Raji (cell line): ENCODE data around the gene TTC27.

Source experiments
- POLR2A ChIP-seq: IDR thresholded peaks from 2 replicates; pipeline ENCODE4 v1.6.1; 2011; ENCODE audit warnings: low read depth, low read length, control low read depth; ENCODE audit not compliant: insufficient read depth

TTC27 gene

DNA sequence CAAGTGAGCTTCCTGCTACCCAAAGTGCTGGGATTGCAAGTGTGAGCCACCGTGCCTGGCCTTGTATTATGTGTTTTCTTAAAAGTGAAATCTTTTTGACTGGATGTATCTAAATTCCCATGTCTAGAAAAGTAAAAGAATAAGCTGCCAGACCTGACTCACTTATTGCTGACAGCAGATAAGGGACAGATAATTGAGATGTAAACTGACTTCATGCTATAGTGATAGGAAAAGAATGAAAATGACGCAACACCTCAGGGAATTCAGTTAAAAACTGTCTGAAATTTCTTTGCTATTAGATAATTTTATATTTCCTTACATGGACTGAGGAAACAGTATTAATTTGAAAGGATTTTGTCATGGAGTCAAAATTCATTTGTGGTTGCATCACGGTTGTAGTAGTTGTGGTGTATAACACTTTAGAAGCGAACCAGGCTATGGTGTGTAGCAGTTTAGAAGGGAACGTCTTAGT is 19.4 kb downstream of the TTC27 start:
- TF ChIP-seq POLR2A, result no peak

DNA sequence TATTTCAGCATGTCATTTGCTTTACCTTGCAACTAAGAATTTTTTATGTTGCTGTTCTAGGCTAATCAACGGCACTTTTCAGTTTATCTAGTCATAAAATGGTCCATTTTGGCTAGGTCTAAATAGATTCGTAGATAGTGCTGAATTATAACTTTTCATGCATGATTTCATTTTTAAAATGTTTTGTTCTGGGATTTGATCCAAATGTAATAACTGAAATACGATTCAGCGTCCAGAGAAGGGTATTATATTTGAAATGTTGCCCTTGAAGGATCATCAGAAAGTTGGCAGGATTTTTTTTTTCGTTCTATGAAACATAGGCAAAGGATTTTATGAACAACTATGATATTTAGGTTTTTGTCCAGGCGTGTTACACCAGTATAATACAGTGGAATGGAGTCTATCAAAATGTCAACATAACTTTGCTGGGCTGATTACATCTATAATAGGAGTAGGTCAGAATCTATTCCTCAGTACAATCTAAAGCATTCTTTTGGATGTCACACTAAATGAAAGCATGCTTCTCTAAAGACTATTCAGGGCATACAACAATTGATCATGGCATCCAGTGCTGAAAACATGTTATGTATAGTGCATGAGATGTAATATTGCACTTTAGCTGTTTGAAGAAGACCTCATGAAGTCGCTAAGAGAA is 24.8 kb downstream of the TTC27 start:
- no peak for TF ChIP-seq POLR2A

DNA sequence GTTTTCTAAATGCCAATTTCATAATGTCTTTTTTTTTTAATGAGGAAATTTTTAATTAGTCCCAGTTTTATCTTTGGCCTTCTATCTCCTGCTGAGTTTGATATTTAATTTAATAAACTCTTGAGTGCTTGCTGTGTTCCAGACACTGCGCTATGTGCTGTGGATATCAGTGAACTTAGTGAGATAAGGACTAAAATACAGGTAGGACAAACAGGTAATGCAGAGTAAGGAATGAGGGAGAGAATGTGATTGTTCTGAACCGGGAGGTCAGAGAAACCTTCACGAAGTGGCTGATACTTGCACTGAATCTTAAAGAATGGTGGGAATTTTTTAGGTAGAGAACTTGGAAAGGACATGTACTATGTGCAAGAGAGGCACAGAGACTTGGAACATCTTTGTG is 28.2 kb downstream of the TTC27 start:
- TF ChIP-seq POLR2A, result no peak

DNA sequence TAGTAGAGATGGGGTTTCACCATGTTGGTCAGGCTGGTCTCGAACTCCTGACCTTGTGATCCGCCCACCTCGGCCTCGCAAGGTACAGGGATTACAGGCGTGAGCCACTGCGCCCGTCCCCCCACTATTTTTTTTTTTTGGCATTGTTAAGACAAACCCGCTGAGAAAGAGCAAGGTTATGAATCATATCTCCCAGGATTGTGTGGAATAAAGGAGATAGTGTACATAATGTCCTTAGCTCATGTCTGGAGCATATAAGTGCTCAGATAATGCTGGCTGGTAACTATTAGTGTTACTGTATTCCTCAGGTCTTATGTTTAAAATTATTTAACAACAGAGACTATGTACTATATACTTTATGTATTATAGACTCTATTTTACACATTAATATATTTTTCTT is 36.0 kb downstream of the TTC27 start:
- no peak for TF ChIP-seq POLR2A

DNA sequence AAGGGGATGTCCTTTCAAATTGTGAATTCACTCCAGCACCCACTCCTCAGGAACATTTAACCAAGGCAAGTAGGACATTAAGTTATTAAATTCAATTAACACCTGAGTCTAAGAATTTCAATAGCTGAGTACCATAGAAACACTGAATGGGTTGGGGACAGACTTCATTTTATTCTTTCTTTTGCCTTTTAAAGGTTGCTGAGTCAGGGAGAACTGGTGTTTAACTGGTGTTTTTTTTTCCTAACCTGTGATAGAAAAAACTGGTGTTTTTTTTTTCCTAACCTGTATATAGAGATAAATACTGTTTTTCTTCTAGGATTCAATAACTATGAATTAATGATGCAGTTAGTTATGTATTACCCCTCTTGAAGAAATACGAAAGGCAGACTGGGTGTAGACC is 38.9 kb downstream of the TTC27 start:
- TF ChIP-seq POLR2A, result no peak

DNA sequence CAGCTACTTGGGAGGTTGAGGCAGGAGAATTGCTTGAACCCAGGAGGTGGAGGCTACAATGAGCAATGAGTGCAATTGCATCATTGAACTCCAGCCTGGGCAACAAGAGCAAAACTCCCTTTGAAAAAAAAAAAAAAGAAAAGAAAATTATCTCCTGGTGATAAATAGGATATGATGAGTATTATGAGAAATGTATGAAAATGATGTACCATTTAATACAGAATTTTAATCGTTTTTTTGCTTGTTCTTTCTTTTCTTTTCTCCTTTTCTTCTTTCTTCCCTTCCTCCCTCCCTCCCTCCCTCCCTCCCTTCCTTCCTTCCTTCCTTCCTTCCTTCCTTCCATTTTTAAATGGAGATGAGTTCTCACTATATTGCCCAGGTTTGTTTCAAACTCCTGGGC is 40.4 kb downstream of the TTC27 start:
- TF ChIP-seq POLR2A, result no peak

DNA sequence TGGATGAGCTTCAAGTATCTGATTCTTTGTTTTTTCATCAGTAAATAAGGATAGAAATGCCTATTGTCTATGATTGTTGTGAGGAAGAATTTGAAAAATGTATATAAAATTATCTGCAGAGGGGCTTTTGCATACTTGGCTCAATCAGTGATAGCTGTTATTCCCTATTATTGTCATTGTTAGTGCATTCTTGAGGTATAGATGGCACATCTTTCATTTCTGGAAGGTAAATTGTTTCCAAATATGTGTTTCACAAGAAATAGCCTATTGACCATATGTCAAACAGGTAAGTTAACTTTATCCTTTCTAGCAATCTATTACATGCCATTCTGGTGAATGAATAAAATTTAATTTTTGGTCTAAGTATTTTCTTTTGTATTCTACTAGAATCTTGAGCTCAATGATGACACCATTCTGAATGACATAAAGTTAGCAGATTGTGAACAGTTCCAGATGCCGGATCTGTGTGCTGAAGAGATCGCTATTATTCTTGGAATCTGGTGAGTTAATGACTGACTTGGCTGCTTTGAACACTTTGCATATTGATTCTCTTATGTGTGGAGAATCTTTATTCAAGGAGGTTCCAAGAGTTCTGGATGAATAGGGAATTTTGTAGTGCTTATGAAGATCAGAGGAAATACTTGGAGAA is 44.2 kb downstream of the TTC27 start:
- TF ChIP-seq POLR2A, result no peak

DNA sequence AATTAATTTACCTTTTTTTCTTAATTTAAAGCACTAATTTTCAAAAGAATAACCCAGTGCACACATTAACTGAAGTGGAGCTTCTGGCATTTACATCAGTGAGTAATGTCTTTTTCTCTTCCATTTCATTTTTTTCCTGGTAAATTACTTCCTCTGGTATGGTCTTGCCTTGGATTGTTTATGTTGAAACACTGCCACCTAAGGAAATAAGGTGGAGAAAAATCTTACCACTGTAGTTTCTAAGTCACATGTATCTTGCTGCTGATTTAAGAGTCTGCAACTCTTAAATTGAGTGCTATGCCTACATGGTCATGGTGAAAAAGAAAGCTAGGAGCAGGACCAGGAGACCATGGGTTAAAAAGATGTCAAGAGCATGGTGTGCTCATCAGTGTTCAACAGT is 51.0 kb downstream of the TTC27 start:
- TF ChIP-seq POLR2A, result no peak

DNA sequence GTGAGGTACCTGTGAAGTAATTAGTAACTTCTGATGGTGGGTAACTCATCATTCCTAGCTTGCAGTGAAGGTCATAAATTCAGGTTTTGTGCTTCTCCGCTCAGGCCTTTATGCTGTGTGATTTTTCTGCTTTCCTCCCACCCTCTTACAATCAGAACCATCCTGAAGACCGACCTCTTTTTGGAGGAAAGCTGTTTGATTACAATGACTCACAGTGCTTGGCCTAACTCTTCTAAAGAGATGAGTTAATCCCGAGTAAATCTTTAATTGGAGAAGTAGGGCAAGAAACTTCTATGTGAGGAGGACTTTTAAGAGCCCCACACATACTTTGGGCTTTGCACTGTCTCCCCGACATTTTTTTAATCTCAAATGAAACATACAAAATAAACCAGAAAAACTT is 53.1 kb downstream of the TTC27 start:
- TF ChIP-seq POLR2A, result no peak

DNA sequence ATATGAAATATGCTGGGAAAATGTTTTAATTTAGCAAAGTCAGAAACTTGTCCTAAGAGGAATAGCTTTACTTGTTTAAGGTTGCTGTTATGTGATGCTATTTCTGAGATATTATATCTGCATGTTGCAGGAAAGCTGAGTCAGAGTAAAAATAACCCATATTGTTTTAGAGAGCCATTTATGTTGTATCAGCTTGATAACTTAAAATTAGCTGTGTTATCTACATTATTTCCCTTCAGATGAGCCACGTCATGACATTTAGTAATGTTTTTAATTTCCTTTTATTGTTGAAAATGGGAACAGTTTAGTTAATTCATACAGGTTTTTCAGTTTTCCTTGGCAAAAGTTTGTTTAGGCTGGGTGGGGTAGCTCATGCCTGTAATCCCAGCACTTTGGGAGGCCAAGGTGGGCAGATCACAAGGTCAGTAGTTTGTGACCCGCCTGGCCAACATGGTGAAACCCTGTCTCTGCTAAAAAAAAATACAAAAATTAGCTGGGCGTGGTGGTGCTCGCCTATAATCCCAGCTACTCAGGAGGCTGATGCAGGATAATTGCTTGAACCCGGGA is 55.8 kb downstream of the TTC27 start:
- TF ChIP-seq POLR2A, result no peak

DNA sequence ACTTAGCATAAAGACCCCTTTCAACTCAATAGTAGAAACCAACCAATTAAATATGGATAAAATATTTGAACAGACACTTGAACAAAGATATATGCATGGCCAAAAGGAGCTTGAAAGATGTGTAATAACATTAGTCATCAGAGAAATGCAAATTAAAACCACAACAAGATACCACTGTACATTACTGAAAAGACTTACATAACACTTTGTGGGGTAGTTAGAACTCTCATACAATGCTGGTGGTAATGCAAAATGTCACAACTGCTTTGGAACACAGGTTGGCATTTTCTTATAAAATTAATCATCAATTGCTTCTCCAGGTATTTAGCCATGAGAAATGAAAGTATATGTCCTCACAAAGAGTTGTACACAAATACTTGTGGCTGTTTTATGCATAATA is 60.7 kb downstream of the TTC27 start:
- TF ChIP-seq POLR2A, result no peak

DNA sequence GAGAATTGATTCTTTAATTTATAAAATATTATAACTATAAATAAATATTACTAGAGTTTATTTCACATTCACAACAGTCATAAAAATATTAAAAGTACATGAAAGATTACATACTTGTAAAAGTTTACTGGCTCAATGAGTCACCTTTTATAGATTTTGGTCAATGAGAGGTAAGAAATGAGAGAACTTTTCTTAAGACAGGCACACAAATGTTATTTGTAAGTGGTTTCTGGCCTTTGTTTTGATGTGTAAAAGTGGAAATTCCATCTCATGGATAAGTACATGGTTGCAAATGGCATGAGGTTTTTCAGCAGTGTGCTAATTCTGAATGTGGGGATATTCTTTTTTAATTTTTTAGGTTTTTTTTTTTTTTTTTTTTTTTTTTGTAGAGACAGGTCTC is 63.8 kb downstream of the TTC27 start:
- no peak for TF ChIP-seq POLR2A

DNA sequence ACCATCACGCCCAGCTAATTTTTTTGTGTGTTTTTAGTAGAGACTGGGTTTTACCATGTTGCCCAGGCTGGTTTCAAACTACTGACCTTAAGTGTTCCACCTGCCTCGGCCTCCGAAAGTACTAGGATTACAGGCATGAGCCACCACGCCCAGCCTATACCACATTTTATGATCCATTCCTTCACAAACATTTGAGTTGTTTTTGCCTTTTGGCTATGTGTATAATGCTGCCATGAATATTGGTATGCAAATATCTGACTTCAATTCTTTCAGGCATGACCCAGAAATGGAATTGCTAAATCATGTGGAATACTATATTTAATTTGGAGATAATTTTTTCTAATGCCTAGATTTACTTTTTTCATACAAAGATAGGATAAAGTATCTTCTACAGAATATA is 68.6 kb downstream of the TTC27 start:
- no peak for TF ChIP-seq POLR2A

DNA sequence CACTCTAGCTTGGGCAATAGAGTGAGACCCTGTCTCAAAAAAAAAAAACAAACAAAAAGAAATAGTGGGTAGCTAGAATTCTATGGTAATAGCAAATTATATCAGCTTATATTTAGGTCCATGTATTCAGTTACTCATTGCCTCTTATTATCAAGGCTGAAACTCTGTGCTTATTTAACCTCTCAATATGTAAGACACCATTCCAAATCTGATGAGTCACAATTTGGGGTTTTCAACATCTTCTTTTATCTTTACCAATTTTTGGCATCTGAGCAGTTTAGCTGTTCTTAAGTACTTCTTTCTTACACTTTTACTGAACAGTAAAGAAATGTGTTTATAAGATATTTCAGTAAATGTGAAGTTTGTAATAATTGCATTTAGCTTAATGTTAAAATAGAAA is 69.3 kb downstream of the TTC27 start:
- no peak for TF ChIP-seq POLR2A

DNA sequence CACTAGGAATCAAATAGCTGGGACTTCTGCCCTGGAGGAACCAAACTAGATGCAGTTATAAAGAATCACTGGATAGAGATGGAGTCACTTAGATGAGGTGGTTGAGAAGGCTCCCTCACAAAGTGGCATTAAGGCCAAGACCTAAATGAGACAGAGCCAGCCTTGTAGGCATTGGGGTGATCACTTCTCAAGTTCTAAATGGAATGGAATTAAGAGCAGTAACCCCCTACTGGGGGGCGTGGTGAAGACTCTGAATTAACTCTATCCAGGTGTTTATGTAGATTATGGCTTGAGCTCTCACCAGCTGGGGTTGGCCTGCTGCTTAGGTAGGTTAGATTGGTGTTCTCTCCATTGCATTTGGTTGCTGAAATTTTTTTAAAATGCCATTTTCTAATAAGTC is 71.3 kb downstream of the TTC27 start:
- TF ChIP-seq POLR2A, result no peak

DNA sequence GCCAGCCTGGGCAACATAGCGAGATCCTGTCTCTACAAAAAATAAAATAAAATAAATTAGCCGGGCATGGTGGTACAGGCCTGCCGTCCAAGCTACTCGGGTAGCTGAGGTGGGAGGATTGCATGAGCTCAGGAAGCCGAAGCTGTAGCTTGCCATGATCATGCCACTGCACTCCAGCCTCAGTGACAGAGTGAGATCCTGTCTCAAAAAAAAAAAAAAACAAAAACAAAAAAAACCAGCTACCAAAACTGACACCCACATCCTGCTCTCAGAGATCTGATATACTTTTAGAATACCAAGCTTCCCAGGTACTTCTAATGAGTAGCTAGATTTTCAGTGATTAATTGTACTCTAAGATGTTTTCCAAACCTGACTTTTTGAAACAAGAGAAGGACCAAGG is 74.0 kb downstream of the TTC27 start:
- no peak for TF ChIP-seq POLR2A
